Stimulated activated memory B cell treated with anti-CD40 and anti-IgM and Interleukin-4, amounts not matched to agents 10 μg/mL and 1 μg/mL and 100 μg/mL, for 72 hours (primary cell): ENCODE measurements around the gene PRDM10.

Experiments
- ATAC-seq: fragments of 150-1000 bp; cut with Tn5 transposase; 2 replicates; pipeline ENCODE4 v1.10.0; 2021
- H3K27ac Mint-ChIP-seq: one replicate; pipeline ENCODE4 v1.8.0; 2022; ENCODE audit warnings: mild to moderate bottlenecking, mixed read lengths
- H3K27me3 Mint-ChIP-seq: one replicate; pipeline ENCODE4 v1.8.0; 2022; ENCODE audit warnings: mixed read lengths
- H3K36me3 Mint-ChIP-seq: one replicate; pipeline ENCODE4 v1.8.0; 2022; ENCODE audit warnings: mixed read lengths
- H3K4me1 Mint-ChIP-seq: one replicate; pipeline ENCODE4 v1.8.0; 2022; ENCODE audit warnings: mixed read lengths
- H3K4me3 Mint-ChIP-seq: one replicate; pipeline ENCODE4 v1.8.0; 2022; ENCODE audit warnings: mild to moderate bottlenecking, moderate library complexity, mixed read lengths
- H3K9me3 Mint-ChIP-seq: one replicate; pipeline ENCODE4 v1.8.0; 2022; ENCODE audit warnings: mixed read lengths

Gene PRDM10, protein sequence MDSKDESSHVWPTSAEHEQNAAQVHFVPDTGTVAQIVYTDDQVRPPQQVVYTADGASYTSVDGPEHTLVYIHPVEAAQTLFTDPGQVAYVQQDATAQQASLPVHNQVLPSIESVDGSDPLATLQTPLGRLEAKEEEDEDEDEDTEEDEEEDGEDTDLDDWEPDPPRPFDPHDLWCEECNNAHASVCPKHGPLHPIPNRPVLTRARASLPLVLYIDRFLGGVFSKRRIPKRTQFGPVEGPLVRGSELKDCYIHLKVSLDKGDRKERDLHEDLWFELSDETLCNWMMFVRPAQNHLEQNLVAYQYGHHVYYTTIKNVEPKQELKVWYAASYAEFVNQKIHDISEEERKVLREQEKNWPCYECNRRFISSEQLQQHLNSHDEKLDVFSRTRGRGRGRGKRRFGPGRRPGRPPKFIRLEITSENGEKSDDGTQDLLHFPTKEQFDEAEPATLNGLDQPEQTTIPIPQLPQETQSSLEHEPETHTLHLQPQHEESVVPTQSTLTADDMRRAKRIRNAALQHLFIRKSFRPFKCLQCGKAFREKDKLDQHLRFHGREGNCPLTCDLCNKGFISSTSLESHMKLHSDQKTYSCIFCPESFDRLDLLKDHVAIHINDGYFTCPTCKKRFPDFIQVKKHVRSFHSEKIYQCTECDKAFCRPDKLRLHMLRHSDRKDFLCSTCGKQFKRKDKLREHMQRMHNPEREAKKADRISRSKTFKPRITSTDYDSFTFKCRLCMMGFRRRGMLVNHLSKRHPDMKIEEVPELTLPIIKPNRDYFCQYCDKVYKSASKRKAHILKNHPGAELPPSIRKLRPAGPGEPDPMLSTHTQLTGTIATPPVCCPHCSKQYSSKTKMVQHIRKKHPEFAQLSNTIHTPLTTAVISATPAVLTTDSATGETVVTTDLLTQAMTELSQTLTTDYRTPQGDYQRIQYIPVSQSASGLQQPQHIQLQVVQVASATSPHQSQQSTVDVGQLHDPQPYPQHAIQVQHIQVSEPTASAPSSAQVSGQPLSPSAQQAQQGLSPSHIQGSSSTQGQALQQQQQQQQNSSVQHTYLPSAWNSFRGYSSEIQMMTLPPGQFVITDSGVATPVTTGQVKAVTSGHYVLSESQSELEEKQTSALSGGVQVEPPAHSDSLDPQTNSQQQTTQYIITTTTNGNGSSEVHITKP

DNA sequence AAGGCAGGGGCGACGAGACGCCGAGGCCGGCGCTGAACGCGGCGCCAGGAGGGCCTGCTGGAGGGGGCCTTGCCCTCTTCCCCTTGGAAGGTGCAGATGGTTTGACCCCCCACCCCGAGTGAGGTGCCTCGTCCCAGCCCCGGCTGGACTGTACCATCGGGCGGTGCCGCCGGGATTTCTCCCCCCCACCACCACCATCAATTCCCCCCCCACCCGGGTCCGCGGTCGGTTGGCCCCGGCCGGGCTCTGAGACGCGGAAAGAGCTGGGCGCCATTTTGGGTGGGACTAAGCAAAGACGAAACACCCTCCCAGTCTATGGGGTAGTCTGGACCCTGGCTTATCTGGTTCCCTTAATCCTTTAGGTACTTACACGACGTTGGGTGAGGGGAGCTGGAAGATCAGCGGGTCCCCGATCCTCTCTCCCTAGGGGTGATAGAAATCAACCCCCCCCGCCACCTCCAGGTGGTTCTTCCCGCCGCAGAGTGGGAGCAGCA lies at the start of gene PRDM10:
PRDM10 (minus strand) TSS at position 484 of the 494 bp plus-strand sequence. CDS start 41,871 bp downstream, outside the sequence.
- Mint-ChIP-seq H3K9me3 (no peaks in the 10 kb centered on the region), H3K4me3 (peak within 1 kb of the TSS; percentile 99), H3K27ac (peak within 1 kb of the TSS; percentile 100), H3K36me3 (no peaks in the 10 kb centered on the region), H3K4me1 (peaks cover 29% of the 10 kb centered on the region), H3K27me3 (peaks cover 15% of the 10 kb centered on the region)
- ATAC-seq = peak; percentile 82

DNA sequence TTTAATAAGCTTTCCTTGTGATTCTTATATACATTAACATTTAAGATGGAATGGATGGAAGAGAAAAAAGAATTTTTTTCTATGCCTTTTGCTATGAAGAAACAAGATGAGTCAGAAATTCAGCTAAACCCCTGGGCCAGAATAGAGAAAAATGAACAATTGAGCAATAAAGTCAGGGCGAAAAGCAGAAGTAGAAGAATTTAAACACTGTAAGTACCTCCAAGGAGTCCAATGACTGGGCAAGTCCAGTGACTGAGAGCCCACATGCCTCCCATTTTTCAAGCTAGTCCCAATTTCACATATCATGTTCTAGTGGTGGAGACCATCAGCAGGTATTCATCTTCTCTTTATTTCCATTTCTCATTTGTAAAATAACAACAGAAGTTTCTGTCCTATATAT lies 48.4 kb upstream of the PRDM10 start:
- Mint-ChIP-seq H3K27ac (no peak overlapping the region), H3K9me3 (no peaks in the 10 kb centered on the region), H3K4me1 (no peaks in the 10 kb centered on the region), H3K36me3 (no peaks in the 10 kb centered on the region), H3K4me3 (no peak overlapping the region), H3K27me3 (peaks cover 10% of the 10 kb centered on the region)
- no peak for ATAC-seq

DNA sequence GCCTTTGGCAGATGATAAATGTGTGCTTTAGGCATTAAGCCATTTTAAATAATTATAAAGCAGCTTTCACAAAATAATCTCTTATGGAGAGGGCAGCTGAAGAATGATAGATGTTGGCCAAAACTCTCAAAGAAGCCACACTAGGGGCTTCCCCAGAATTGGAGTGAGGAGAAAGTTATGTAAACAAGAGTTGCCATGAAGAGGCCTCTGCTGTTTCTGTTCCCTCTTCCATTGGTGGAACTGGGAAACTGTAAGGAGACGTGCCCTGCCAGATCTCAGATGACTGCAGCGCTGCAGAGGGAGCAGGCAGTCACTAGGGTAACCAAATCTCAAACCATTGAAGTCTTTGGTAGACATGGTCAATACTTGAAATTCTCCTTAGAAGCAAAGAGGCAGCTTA lies 47.6 kb upstream of the PRDM10 start:
- no peaks in the 10 kb centered on the region for H3K4me1 Mint-ChIP-seq
- H3K27ac Mint-ChIP-seq = no peak overlapping the region
- peaks cover 10% of the 10 kb centered on the region for H3K27me3 Mint-ChIP-seq
- no peaks in the 10 kb centered on the region for H3K36me3 Mint-ChIP-seq
- no peak for ATAC-seq
- no peak overlapping the region for H3K4me3 Mint-ChIP-seq
- no peaks in the 10 kb centered on the region for H3K9me3 Mint-ChIP-seq

DNA sequence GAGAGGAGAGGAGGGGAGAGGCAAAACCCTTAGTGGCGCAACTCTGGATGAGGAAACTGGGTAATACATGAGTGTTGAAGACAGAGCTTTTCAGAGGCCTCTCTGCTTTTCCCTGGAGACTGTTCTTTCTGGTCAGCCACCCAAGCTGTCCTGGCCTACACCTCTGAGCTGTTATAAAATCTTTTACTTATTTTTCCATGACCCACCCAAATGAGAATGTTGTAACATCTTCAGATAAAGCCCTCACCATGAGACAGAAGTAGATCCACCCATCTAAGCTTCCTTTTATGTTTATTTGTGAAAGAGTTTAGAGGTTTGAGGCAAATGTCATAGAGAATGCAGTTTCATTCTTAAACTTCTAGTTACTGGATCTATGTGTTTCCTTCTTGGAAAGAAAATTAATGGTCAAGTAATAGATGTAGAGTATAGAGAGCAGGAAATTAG lies 46.7 kb upstream of the PRDM10 start:
- Mint-ChIP-seq H3K4me3 (no peak overlapping the region), H3K27ac (no peak overlapping the region), H3K4me1 (no peaks in the 10 kb centered on the region), H3K27me3 (peaks cover 10% of the 10 kb centered on the region), H3K9me3 (no peaks in the 10 kb centered on the region), H3K36me3 (no peaks in the 10 kb centered on the region)
- ATAC-seq = no peak

- H3K27me3 Mint-ChIP-seq = peaks cover 22% of the 10 kb centered on the region
- no peaks in the 10 kb centered on the region for H3K36me3 Mint-ChIP-seq
- no peaks in the 10 kb centered on the region for H3K9me3 Mint-ChIP-seq
- ATAC-seq = no peak
- H3K4me1 Mint-ChIP-seq = peaks cover 8% of the 10 kb centered on the region
- H3K4me3 Mint-ChIP-seq = no peak overlapping the region
- H3K27ac Mint-ChIP-seq = no peak overlapping the region
Measured at GRCh38 chr11:130047141-130047540, 44.5 kb upstream of the PRDM10 start.

- H3K4me3 Mint-ChIP-seq = no peak overlapping the region
- no peak for ATAC-seq
- no peak overlapping the region for H3K27ac Mint-ChIP-seq
- peaks cover 8% of the 10 kb centered on the region for H3K4me1 Mint-ChIP-seq
- no peaks in the 10 kb centered on the region for H3K9me3 Mint-ChIP-seq
- peaks cover 26% of the 10 kb centered on the region for H3K27me3 Mint-ChIP-seq
- H3K36me3 Mint-ChIP-seq = no peaks in the 10 kb centered on the region
Measured at GRCh38 chr11:130043575-130043974, 40.9 kb upstream of the PRDM10 start.

- no peaks in the 10 kb centered on the region for H3K9me3 Mint-ChIP-seq
- peaks cover 8% of the 10 kb centered on the region for H3K4me1 Mint-ChIP-seq
- no peak overlapping the region for H3K27ac Mint-ChIP-seq
- H3K27me3 Mint-ChIP-seq = peaks cover 40% of the 10 kb centered on the region
- ATAC-seq = no peak
- no peaks in the 10 kb centered on the region for H3K36me3 Mint-ChIP-seq
- no peak overlapping the region for H3K4me3 Mint-ChIP-seq
Measured at GRCh38 chr11:130042093-130042591, 39.5 kb upstream of the PRDM10 start.

DNA sequence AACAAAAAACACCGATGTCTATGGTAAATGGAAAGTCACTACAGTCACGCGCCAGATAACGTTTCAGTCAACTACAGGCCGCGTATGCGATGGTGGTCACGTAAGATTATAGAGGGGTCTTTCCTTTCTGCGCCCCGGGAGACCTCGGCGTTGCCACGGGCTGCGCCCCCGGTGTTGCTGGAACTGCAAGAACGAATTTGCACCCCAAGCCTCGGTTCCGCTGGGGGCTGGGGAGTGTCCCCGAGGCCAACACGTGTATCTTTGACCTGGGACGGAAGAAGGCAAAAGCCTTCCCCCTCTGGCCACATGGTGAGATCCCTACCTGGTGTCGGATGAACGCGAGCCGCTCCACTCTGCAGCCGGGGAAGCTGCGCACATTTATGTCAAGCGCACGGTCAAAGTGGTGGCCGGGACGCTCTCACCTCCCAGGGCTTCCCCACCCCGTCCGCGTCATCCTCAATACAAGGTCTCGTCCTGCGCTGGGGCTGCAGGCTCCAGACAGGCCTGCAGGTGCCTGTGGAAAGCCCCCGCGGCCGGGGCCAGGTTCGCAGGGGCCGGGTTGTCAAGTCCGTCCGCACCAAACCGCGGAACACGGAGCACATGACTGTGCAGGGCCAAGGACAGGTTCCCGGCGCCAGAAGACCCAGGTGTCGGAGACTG lies 37.8 kb upstream of the PRDM10 start:
- H3K4me1 Mint-ChIP-seq = peaks cover 8% of the 10 kb centered on the region
- H3K36me3 Mint-ChIP-seq = no peaks in the 10 kb centered on the region
- peaks cover 57% of the 10 kb centered on the region for H3K27me3 Mint-ChIP-seq
- ATAC-seq = no peak
- no peak overlapping the region for H3K27ac Mint-ChIP-seq
- H3K4me3 Mint-ChIP-seq = no peak overlapping the region
- H3K9me3 Mint-ChIP-seq = no peaks in the 10 kb centered on the region

DNA sequence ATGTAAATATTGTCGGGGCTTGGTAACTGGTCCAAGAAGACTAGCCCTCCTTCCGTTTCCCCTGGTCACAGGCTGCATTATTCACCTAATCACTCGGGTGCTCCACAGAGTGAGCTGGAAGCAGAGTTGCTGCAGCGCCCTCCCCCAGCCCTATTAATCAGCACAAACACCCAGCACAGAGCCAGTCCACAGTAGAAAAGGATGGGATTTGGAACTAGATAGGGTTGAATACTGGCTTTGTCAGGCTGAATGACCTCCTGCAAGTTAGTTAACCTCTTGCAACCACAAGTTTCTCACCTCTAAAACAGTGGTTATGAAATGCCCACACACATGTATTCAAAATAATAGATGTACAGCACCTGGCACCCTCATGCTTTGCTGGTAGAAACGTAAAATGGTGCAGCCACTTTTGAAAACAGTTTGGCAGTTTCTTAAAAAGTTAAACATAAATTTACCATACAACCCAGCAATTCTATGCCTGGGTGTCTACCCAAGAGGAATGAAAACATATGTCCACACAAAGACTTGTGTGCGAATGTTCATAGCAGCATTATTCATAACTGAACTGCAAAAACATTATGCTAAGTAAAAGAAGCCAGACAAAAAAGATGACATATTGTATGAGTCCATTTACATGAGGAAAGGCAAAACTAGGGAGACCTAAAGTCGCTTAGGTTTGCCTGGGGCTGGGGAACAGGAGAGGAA lies 35.4 kb upstream of the PRDM10 start:
- H3K27me3 Mint-ChIP-seq = peaks cover 55% of the 10 kb centered on the region
- no peak overlapping the region for H3K4me3 Mint-ChIP-seq
- no peak overlapping the region for H3K27ac Mint-ChIP-seq
- H3K36me3 Mint-ChIP-seq = no peaks in the 10 kb centered on the region
- no peak for ATAC-seq
- peaks cover under 1% of the 10 kb centered on the region for H3K4me1 Mint-ChIP-seq
- no peaks in the 10 kb centered on the region for H3K9me3 Mint-ChIP-seq

GRCh38 chr11:130037058-130037457 lies 34.4 kb upstream of the PRDM10 start:
- Mint-ChIP-seq H3K27ac (no peak overlapping the region), H3K4me3 (no peak overlapping the region), H3K27me3 (peaks cover 52% of the 10 kb centered on the region), H3K36me3 (no peaks in the 10 kb centered on the region), H3K9me3 (no peaks in the 10 kb centered on the region), H3K4me1 (no peaks in the 10 kb centered on the region)
- no peak for ATAC-seq

- no peak overlapping the region for H3K27ac Mint-ChIP-seq
Measured at GRCh38 chr11:130034236-130034635, 31.6 kb upstream of the PRDM10 start.

GRCh38 chr11:130032931-130033330 lies 30.3 kb upstream of the PRDM10 start:
- Mint-ChIP-seq H3K27me3 (peaks cover 79% of the 10 kb centered on the region), H3K27ac (no peak overlapping the region), H3K9me3 (no peaks in the 10 kb centered on the region)

More at GRCh38 chr11:130034236-130034635, 31.6 kb upstream of the PRDM10 start:
- H3K27me3 Mint-ChIP-seq = peaks cover 76% of the 10 kb centered on the region
- no peak for ATAC-seq
- H3K4me3 Mint-ChIP-seq = no peak overlapping the region
- H3K36me3 Mint-ChIP-seq = no peaks in the 10 kb centered on the region
- H3K9me3 Mint-ChIP-seq = no peaks in the 10 kb centered on the region
- H3K4me1 Mint-ChIP-seq = no peaks in the 10 kb centered on the region

DNA sequence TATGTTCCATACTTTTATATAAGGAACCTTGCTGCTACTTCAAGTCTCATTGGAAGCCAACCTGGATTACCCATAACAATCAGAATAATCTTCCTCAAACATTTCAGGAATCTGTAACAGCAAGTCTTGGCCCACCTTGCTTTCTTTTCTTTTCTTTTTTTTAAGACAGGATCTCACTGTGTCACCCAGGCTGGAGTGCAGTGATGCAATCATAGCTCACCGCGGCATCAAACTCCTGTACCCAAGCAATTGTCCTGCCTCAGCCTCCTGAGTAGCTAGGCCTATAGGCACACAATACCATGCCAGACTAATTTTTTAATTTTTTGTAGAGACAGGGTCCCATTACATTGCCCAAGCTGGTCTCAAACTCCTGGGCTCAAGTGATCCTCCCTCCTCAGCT lies 29.3 kb upstream of the PRDM10 start:
- Mint-ChIP-seq H3K27ac (no peak overlapping the region), H3K27me3 (peaks cover 80% of the 10 kb centered on the region), H3K4me3 (no peak overlapping the region), H3K36me3 (no peaks in the 10 kb centered on the region), H3K4me1 (no peaks in the 10 kb centered on the region), H3K9me3 (no peaks in the 10 kb centered on the region)
- ATAC-seq = no peak

More at GRCh38 chr11:130032931-130033330, 30.3 kb upstream of the PRDM10 start:
- Mint-ChIP-seq H3K4me1 (no peaks in the 10 kb centered on the region), H3K36me3 (no peaks in the 10 kb centered on the region), H3K4me3 (no peak overlapping the region)
- ATAC-seq = no peak

- ATAC-seq = no peak
- H3K27ac Mint-ChIP-seq = no peak overlapping the region
- H3K4me1 Mint-ChIP-seq = no peaks in the 10 kb centered on the region
- peaks cover 80% of the 10 kb centered on the region for H3K27me3 Mint-ChIP-seq
- no peaks in the 10 kb centered on the region for H3K36me3 Mint-ChIP-seq
- H3K4me3 Mint-ChIP-seq = no peak overlapping the region
- H3K9me3 Mint-ChIP-seq = no peaks in the 10 kb centered on the region
Measured at GRCh38 chr11:130031056-130031455, 28.4 kb upstream of the PRDM10 start.
